HG03378 (cell line): ENCODE data around the gene CORO1C.
"Not testable (repeated sequence)": the region's sequence is repeated elsewhere in the genome, so short reads cannot be mapped to it uniquely, and the experiment has no call there.

Experiments
- ATAC-seq: cut with Tn5 transposase; IDR thresholded peaks from one replicate; pipeline ENCODE4 v1.9.1; 2021; ENCODE audit warnings: mild to moderate bottlenecking, moderate library complexity; ENCODE audit not compliant: unreplicated experiment

CORO1C gene

GRCh38 chr12:108679106-108679681, 52.1 kb downstream of the CORO1C start:
- ATAC-seq, result no peak

GRCh38 chr12:108678104-108678730, 53.1 kb downstream of the CORO1C start:
- ATAC-seq, result no peak

- ATAC-seq, result no peak
These were observed 53.9 kb downstream of the CORO1C start for GRCh38 chr12:108677381-108677780.

- ATAC-seq, result no peak
These were observed 54.6 kb downstream of the CORO1C start for GRCh38 chr12:108676707-108677106.

GRCh38 chr12:108675792-108676191, 55.5 kb downstream of the CORO1C start:
- ATAC-seq, result no peak

GRCh38 chr12:108672054-108672453, 59.3 kb downstream of the CORO1C start:
- no peak for ATAC-seq

- ATAC-seq, result no peak
These were observed 60.2 kb downstream of the CORO1C start for GRCh38 chr12:108671110-108671509.

GRCh38 chr12:108670066-108670631, 61.2 kb downstream of the CORO1C start:
- no peak for ATAC-seq

- ATAC-seq, result no peak
These were observed 62.8 kb downstream of the CORO1C start for GRCh38 chr12:108668542-108668941.

- ATAC-seq, result no peak
These were observed 63.3 kb downstream of the CORO1C start for GRCh38 chr12:108668063-108668462.

- no peak for ATAC-seq
These were observed 64.0 kb downstream of the CORO1C start for GRCh38 chr12:108667349-108667748.

GRCh38 chr12:108666401-108666881, 64.9 kb downstream of the CORO1C start:
- no peak for ATAC-seq

GRCh38 chr12:108665608-108666202, 65.6 kb downstream of the CORO1C start:
- ATAC-seq, result no peak

GRCh38 chr12:108664338-108665258, 66.7 kb downstream of the CORO1C start:
- ATAC-seq, result peak; percentile 61

- no peak for ATAC-seq
These were observed 67.8 kb downstream of the CORO1C start for GRCh38 chr12:108663324-108664015.

GRCh38 chr12:108658115-108658514, 73.2 kb downstream of the CORO1C start:
- not testable (repeated sequence) for ATAC-seq

- ATAC-seq, result no peak
These were observed 74.1 kb downstream of the CORO1C start for GRCh38 chr12:108657130-108657745.

GRCh38 chr12:108656247-108656646, 75.1 kb downstream of the CORO1C start:
- not testable (repeated sequence) for ATAC-seq

- ATAC-seq, result not testable (repeated sequence)
These were observed 75.5 kb downstream of the CORO1C start for GRCh38 chr12:108655812-108656175.

GRCh38 chr12:108654622-108655021, 76.7 kb downstream of the CORO1C start:
- ATAC-seq, result not testable (repeated sequence)
